NCI-H748 treated with DMSO at 0.1 percent for 48 hours (cell line): ENCODE results near the gene PPP2CA.
"Not testable (repeated sequence)": the region's sequence is repeated elsewhere in the genome, so short reads cannot be mapped to it uniquely, and the experiment has no call there.

Experiments used
- DNase-seq: peaks from one replicate; lab custom pipeline; 2025; lab: John Stamatoyannopoulos, UW

PPP2CA gene

DNA sequence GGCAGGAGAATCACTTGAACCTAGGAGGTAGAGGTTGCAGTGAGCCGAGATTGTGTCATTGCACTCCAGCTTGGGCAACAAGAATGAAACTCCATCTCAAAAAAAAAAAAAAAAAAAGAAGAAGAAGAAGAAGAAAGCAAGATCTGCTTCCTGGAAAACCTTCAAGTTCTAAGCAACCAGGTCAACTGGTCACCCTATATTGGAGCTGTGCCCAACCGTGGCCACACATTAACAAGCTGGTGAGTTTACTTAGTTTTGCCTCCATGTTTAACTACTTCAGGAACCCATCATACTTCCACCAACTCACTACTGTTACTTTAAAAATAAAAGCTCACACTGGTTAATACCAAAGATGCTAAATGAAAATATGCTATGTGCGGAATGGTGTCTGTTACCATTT, 36.8 kb downstream of the PPP2CA start:
- DNase-seq, result no peak

- no peak for DNase-seq
These were observed 37.8 kb downstream of the PPP2CA start for GRCh38 chr5:134188092-134188491.

- DNase-seq, result peak; percentile 15
These were observed 41.4 kb downstream of the PPP2CA start for GRCh38 chr5:134184155-134185135.

DNA sequence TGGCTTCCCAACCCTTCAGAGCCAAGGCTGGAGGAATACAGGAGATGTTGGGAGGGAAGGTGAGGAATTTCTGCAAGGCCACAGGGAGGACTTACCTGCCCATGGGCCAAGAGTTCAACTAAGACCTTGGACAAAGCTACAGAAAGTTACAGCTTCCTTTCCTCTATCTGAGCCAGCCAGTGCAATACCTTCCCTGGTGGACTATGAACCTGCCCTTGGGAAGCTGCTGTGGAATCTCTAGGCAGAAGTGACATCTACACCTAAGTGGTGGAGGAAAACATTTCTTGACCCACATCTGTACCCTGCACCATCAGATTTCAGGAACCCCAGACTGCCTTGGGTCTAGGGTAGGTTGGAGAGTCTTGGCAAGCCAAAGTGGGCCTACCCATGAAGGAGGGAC, 42.4 kb downstream of the PPP2CA start:
- no peak for DNase-seq

GRCh38 chr5:134178096-134178419, 47.8 kb downstream of the PPP2CA start:
- no peak for DNase-seq

- DNase-seq, result peak; percentile 47
These were observed 48.3 kb downstream of the PPP2CA start for GRCh38 chr5:134177369-134178095.

DNA sequence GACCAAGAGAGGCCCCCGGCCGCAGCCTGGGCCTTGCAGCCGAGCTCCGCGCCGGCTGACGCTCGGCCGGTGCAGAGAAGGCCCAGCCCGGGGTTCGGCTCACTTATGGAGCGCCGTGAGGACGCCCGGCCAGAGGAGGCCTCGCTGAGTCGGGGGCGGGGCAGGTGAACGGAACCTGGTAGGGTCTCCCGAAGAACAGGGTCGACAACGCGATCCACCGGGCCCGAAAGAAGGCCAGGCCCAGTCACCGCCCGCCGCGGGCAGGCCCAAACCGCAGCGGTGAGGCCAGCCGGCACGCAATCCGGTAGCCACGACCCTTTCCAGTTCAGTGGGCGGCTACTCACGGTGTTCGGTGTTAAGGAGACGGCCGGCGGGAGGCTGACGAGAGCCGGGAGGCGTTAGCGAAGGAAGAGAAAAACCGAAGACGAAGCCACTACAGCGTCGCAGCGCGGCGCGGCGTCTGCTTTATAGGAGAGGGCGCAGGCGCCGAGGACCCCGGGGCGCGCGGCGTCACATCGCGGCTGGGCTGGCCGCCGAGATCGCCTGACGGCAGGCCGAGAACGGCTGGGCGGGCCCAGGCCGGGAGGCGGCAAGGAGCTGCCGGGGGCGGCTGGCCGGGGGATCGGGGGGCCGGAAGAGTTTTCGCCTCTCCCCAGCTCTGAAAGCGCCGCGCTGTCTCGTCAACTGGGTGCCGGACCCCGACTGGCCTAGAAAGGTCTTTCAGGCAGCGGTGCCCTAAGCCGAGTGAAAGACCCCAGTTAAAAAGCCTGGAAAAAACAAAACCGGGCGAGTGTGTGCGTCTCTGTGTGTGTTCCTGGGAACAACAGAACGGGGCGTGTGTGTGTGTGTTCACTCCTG, 49.1 kb downstream of the PPP2CA start, which contains the start of gene SKP1:
SKP1 (minus strand) TSS at position 440 of the 858 bp plus-strand sequence. CDS start 2,928 bp downstream, outside the sequence.
- peak; percentile 57 for DNase-seq

DNA sequence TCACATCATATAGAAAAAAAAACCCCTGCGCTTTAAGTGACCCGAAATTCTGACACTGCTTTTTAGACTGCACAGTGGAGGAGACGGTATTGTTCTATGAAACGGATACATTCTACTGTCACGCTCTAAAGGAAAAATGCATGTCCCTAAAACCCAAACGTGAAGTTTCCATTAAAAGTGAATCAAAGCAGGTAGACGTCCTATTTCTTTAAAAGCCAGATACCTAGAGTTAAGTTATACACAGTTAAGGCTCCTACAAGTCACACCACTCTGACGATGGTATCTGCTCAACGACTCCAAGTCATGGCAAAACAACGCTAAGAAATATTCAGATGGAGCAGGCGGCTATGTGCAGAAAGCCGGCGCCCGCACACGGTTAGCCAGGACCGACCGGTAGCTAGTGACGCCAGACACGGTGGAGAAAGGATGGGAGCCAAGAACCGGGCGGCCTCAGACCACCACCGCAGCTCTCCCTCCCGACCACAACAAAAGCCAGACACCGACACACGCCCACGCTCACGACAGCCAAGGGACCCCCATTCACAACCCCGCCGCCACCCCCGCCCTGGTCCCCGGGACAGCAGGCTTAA, 49.9 kb downstream of the PPP2CA start:
- peak; percentile 16 for DNase-seq

DNA sequence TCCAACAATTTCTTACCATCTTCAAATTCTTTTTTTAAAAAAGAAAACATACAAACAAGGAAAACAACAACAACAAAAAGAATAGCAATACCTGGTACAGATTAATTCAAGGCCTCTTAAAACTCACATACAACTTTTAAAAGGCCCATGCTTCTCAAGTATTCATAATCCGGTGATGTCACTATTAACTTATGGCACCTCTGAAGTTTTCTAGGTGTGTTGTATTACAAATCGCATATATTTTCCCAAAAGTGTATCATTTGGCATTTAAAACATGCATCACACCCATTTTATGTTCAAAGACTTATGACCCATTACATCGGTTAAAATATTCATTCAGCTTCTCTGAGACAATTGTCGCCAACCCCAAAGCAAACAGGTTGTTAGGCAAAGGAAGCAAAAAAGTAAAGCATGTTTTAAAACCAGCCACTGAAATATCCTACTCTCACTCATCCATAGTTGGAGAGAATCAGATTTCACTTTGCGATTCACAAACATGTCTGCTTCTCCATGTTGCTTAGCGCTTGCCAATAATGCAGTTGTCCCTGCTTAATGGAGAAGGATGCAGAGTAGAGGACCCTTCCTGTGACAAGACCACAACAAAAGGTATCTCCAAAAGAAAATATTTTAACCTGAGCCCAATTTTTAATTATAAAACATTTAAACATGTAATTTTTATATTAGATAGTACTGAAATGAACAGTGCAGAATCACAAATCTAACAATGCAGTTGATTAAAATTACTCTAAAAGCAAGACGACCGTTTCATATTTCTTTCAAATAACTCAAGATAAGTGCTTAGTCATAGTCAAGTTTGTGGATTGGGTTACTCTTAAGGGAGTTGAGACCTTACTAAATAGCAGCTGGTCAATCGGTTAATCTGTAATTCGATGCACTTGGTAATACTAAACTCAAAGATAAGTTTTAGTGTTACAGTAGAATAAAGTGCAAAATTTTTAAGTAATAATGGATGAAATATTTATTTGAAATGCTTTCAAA, 50.7 kb downstream of the PPP2CA start:
- peak; percentile 22 for DNase-seq

- no peak for DNase-seq
These were observed 53.9 kb downstream of the PPP2CA start for GRCh38 chr5:134171972-134172371.

DNA sequence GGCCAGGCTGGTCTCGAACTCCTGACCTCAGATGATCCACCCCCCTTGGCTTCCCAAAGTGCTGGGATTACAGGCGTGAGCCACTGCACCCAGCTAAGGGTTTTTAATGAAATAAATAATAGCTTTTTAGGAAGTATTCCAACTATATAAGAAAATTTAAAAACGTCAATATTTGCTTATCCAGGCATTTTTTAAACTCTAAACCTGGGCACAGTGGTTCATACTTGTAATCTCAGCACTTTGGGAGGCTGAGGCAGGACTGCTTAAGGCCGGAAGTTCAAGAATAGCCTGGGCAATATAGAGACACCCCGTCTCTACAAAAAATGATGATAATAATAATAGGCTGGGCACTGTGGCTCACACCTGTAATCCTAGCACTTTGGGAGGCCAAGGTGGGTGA, 63.3 kb downstream of the PPP2CA start:
- no peak for DNase-seq

DNA sequence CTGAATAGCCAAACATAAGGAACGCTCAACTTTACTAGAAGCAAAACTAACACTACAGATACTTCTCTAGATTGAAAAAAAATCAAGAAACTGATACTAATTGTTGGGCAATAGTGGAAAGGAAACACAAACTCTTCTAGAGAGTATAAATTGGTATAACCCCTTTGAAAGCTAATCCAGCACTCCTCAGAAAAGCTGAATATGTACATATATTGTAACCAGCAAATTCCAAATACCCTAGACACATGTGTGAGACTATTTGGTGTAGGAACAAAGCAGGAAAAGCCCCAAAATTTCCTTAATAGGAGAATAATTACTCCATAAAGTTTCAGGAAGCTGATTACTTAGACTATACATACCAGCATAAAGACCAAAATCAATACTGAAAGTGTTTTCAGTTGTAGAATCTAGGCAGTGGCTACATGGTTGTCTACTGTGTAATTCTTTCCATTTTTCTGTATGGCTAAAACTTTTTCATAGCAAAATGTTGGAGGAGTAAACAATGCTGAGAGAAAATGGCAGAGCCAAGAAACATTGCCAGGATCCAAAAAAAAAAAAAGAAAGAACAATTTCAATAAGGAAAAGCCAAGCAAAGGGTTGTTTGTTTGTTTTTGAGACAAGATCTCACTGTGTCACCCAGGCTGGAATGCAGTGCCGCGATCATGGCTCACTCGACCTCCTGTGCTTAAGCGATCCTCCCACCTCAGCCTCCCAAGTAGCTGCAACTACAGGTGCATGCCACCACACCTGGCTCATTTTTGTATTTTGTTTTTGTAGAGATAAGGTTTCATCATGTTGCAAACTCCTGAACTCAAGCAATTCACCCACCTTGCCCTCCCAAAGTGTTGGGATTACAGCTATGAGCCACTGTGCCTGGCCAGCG, 64.1 kb downstream of the PPP2CA start:
- no peak for DNase-seq

DNA sequence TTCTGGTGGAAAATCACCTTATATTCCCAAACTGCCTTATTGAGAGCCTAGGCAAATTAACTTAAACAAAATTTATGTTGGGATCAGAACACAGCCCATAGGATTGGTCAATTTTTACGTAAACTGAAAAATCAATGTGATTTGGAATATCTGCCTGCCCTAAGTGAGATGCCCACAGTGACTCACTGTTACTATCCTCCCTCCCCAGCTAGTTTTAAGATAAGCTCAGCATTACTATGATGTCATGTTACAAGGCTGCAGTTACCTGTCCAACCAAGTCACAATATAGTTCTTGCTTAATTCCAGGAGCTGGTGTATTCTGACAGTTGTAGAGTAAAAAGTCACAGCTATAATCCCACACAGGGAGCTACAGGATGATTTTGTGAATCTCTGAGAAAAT, 72.2 kb downstream of the PPP2CA start:
- DNase-seq, result no peak

- no peak for DNase-seq
These were observed 72.6 kb downstream of the PPP2CA start for GRCh38 chr5:134153241-134153640.

- not testable (repeated sequence) for DNase-seq
These were observed 73.6 kb downstream of the PPP2CA start for GRCh38 chr5:134152173-134152832.

GRCh38 chr5:134151723-134152122, 74.2 kb downstream of the PPP2CA start:
- no peak for DNase-seq

GRCh38 chr5:134149571-134150303, 76.1 kb downstream of the PPP2CA start:
- no peak for DNase-seq

- no peak for DNase-seq
These were observed 76.8 kb downstream of the PPP2CA start for GRCh38 chr5:134148986-134149539.
